ENCODE results near the gene RAB3A.

The RAB3A gene

DNA sequence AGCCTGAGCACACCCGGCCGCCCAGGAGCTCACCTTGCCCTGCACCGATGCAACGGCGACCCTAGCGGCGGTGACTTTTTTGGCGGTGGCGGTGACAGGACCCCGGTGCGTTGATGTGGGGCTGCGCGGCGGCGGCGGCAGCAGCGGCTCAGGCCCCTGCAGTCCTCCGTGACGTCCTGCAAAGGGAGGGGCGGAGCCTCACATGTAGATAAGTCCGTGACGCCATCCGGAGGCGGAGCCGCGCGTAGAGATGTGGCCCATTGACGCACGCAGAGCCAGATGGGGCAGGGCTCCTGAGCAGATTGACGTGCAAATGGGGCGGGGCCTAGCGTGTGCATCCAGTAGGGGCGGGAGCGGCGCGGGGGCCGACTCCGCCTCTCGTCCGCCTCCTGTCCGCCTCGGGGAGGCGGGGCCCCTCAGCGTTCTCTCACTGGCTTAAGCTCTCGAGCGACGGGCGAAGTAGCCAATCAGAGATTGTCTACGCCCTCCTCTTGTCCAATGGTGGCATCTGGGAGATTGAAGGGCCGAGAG lies at the start of gene RAB3A:
TSS of gene RAB3A (minus strand) at position 180 of the 531 bp plus-strand sequence. CDS start 1,302 bp downstream, outside the sequence.
- DNase-seq (ENCODE audit: low spot score), result peak; percentile 100

DNA sequence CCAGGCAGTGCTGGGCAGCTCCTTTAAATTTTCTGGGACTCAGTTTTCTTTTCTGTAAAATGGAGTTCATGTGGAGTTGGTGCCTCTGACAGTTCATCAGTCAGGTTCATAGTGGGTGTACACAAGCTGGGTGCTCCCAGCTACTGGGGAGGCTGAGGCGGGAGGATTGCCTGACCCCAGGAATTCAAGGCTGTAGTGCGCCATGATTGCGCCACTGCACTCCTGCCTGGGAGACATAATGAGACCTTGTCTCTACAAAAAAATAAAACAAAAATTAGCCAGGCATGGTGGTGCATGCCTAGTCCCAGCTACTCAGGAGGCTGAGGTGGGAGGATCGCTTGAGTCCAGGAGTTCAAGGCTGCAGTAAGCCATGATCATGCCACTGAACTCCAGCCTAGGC lies 49.3 kb upstream of the RAB3A start:
- DNase-seq (ENCODE audit: low spot score), result no peak

GRCh38 chr19:18252370-18252717 lies 48.5 kb upstream of the RAB3A start:
- DNase-seq (ENCODE audit: low spot score), result no peak

DNA sequence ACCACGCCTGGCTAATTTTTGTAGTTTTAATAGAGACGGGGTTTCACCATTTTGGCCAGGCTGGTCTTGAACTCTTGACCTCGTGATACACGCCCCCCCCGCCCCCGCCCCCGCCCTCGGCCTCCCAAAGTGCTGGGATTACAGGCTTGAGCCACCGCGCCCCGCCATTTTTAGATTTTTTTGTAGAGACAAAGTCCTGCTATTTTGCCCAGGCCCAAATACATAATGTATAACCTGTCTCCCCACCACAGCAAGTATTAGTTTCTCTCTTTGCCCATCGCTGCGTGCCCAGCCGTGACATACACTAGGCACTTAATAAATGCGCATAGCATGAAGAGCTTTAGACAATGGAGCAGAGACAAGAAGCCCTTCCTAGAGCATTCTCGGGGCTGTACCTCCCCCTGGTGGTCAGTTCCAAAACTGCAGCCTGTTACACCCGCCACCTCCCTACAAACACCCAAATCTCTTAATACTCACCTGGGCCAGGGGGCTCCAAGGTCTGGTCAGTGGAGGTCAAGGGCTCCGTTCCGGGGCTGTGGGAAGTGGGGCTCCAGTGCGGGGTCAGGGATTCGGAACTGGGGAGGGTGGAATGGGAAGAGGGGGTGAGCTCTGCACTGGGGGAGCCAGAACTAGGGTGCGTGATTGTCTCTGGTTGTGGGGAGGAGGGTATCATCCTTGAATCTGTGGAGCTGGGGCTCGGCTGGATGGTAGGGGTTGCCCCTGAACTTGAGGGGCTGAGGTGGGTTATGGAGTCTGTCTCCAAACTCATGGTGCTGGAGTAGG lies 47.9 kb upstream of the RAB3A start:
- peak; percentile 58 for DNase-seq (ENCODE audit: low spot score)

DNA sequence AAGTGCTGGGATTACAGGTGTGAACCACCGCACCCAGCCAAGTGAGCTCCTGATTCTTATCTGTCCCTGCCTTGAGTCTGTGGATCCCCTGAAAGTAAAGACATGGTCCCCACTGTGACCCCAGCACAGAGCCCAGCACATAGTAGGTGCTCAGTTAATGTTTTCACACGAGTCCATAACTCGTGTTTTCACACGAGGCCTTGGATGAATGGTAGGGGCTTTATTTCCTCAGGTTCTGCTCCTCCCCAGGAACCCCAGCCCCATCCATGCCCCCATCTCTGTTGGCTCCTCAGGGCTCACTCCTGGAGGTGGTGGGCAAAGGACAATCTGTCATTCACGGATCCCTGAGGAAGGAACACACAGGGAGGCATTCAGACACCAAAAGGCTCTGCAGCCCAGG lies 46.0 kb upstream of the RAB3A start:
- DNase-seq (ENCODE audit: low spot score), result no peak

DNA sequence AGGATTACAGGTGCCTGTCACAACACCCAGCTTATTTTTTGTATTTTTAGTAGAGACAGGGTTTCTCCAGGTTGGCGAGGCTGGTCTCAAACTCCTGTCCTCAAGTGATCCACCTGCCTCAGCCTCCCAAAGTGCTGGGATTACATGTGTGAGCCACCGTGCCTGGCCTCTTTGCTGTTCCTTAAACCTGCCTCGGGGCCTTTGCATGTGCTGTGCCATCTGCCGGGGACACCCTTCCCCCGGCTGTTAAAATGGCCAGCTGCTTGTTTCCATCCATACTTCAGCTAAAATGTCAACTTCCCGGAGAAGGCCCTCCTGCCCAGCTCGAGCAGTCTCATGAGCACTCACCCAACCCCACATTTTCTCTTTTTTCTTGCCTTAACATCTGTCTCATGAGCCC lies 41.5 kb upstream of the RAB3A start:
- no peak for DNase-seq (ENCODE audit: low spot score)

- DNase-seq (ENCODE audit: low spot score), result no peak
These were observed 35.5 kb upstream of the RAB3A start for GRCh38 chr19:18239303-18239702.

DNA sequence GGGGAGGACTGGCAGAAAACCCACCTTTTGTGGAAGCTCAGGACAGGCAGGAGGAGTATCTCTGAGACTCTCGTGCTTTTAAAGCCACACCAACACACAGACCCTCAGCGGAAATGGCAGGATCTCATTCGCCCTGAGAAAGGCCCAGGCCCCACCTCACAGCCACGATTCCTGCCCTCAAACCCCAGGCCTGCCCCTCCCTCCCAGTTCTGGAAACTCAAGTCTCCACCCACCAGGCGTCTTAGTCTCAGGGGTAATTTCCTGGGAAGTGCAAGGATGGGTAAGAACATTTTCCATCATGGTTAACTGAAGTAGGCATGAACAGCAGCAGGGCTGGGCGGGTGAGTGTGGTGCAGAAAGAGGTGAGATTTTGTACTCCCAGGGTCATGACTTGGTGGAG lies 30.4 kb upstream of the RAB3A start:
- DNase-seq (ENCODE audit: low spot score), result no peak

- DNase-seq (ENCODE audit: low spot score), result no peak
These were observed 29.5 kb upstream of the RAB3A start for GRCh38 chr19:18233224-18233825.

DNA sequence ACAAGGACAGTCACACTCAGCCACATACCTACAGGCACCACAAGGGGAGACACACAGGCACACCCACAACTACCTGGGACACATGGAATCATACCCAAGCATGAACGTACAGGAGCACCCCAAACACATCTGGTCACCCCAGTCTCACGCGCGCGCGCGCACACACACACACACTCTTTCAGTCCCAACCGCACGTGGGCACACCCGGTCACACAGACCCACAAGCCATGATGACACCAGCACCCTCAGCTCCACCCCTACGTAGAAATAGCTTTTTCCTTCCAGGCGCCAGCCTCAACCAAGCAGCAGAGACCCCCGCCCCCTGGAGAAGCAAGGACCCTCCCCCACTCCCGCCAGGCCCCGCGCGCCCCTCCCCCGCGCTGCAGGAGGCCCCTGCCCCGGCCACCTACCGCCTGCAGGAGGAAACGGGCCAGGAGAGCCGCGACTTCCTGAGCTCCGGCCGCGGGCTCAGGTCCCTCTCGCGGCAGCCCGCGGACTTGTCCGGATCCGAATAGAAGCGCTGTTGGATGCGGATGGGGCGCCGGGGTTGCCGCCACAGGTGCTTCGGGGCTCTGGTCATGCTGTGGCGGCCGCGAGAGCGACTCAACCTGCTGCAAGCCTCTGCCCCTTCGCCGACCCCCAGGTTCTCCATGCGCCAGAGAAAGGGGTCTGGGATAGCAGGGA lies 28.8 kb upstream of the RAB3A start:
- no peak for DNase-seq (ENCODE audit: low spot score)

GRCh38 chr19:18231775-18232174 lies 27.9 kb upstream of the RAB3A start:
- DNase-seq (ENCODE audit: low spot score), result no peak

GRCh38 chr19:18230941-18231734 lies 27.3 kb upstream of the RAB3A start:
- DNase-seq (ENCODE audit: low spot score), result no peak

- DNase-seq (ENCODE audit: low spot score), result no peak
These were observed 26.1 kb upstream of the RAB3A start for GRCh38 chr19:18229915-18230314.

- no peak for DNase-seq (ENCODE audit: low spot score)
These were observed 25.6 kb upstream of the RAB3A start for GRCh38 chr19:18229474-18229873.

GRCh38 chr19:18227781-18228271 lies 24.0 kb upstream of the RAB3A start:
- no peak for DNase-seq (ENCODE audit: low spot score)

DNA sequence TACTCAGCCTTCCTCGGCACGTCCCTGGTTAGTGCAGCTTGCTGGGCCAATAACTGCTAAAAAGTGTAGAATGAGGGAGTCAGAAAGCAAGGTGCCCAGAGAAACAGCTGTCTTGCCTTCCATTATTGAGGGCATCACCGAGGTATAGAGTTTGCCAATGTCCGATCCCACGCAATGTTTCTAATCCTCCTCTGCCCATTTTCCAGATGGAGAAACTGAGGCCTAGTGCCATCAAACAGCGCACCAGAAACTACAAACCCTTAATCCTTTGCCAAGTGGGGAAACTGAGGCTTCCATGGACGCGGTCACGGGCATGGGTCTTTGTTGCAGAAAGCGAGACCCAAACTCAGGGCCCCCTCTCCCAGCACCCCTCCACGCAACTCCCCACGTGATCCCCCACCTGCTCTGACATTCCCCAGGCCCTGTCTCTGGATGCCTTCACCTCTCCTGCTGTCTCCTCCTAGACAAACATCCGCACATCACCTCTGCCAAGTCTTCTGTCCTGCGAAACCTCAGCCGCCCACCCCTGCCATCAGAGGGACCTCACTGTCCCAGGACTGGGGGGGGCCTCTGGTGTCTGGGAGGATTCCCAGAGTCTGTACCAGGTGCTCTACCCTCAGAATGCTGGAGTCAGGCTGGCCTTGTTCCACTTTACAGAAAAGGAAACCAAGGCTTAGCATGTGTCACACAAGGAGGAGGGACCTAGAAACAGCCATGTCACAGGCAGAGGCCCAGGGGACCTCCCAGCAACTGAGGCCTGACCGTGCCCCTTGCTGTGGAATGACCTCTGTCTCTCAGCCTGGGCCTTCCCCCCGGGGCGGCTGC lies 23.3 kb upstream of the RAB3A start:
- no peak for DNase-seq (ENCODE audit: low spot score)

GRCh38 chr19:18225702-18226468 lies 22.0 kb upstream of the RAB3A start, which contains the start of gene PDE4C:
TSS of gene PDE4C (minus strand) at chr19:18226438. CDS start at chr19:18226415, 23 bp downstream.
- no peak for DNase-seq (ENCODE audit: low spot score)

DNA sequence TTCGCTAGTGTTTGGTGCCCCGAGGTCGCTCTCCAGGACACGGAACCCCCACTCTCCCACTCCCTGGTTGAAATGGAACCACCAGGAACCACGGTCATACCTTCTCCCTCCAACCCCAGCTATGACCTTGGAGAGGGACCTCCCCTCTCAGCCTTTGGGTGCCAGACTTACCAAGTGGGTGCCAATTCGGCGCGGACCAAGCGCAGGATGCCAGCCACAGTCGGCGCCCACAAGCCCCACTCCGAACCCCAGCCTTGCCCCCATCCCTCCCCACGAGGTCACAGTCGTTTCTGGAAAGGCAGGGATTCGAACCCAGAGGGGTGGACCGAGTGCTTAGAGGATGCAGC lies 21.5 kb upstream of the RAB3A start:
- no peak for DNase-seq (ENCODE audit: low spot score)

GRCh38 chr19:18224525-18225354 lies 20.9 kb upstream of the RAB3A start:
- peak; percentile 88 for DNase-seq (ENCODE audit: low spot score)

All from globus pallidus (tissue), 1 donor.